Upper lobe of left lung (tissue), 4 donors: ENCODE data around the gene UNC5C.

Experiments
- EP300 ChIP-seq, 4 donors: sonication (generic); formaldehyde crosslinking; IDR thresholded peaks; one replicate each; pipeline ENCODE4 v1.5.1; 2017; ENCODE audit warnings: antibody characterized with exemption in 4 of 4, control low read depth in 2 of 4
- POLR2A ChIP-seq, 4 donors: fragments of 450-650 bp; IDR thresholded peaks; one replicate each; pipeline ENCODE4 v1.5.1; 2016 to 2017; ENCODE audit warnings: antibody characterized with exemption in 4 of 4, mild to moderate bottlenecking in 2 of 4
- POLR2AphosphoS5 ChIP-seq, 2 donors: sonication (generic); formaldehyde crosslinking; IDR thresholded peaks; one replicate each; pipeline ENCODE4 v1.5.1; 2017; ENCODE audit warnings: antibody characterized with exemption in 2 of 2
- TF ChIP-seq, protein P1 (sequence below), 6 experiments: fragments of 450-650 bp in 4 of 6; fragments of 200-600 bp in 2 of 6; sonication (generic) in 2 of 6; IDR thresholded peaks; one replicate each; pipeline ENCODE4 v1.5.1; 2016 to 2019; ENCODE audit warnings: antibody characterized with exemption in 6 of 6

DNA sequence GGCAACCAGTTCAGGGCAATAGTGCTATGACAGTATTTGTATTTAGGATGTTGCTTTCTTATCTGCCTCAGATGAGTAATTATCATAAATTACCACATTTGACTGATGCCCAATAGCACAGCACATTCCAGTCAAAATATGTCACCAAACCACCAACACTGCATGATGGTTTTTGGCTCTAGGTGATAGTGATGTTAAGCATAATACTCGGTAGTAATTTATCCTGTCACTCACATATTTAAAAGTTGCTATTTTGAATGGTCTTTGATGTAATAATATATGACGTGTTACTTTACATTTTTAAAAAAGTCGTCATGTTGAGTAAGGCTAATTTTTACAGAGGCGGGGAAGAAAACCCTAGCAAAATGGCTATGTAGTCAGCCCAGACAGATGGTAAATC is 42.5 kb downstream of the UNC5C start:
- TF ChIP-seq, protein P1, sequence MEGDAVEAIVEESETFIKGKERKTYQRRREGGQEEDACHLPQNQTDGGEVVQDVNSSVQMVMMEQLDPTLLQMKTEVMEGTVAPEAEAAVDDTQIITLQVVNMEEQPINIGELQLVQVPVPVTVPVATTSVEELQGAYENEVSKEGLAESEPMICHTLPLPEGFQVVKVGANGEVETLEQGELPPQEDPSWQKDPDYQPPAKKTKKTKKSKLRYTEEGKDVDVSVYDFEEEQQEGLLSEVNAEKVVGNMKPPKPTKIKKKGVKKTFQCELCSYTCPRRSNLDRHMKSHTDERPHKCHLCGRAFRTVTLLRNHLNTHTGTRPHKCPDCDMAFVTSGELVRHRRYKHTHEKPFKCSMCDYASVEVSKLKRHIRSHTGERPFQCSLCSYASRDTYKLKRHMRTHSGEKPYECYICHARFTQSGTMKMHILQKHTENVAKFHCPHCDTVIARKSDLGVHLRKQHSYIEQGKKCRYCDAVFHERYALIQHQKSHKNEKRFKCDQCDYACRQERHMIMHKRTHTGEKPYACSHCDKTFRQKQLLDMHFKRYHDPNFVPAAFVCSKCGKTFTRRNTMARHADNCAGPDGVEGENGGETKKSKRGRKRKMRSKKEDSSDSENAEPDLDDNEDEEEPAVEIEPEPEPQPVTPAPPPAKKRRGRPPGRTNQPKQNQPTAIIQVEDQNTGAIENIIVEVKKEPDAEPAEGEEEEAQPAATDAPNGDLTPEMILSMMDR (IDR thresholded peaks at IDR 0.05), result no peak
- TF ChIP-seq POLR2A (IDR thresholded peaks at IDR 0.05), result no peak
- TF ChIP-seq EP300 (IDR thresholded peaks at IDR 0.05), result no peak
- TF ChIP-seq POLR2AphosphoS5 (IDR thresholded peaks at IDR 0.05), result no peak
